ENCODE data around the gene SPN.

- TF ChIP-seq CTCF (conservative IDR thresholded peaks at IDR 0.05 in 1 of 2, IDR thresholded peaks at IDR 0.05 in 1 of 2; ENCODE audit: low read depth in 1 of 2, low read length in 2 of 2) (no peak), EZH2 (IDR thresholded peaks at IDR 0.05; ENCODE audit: low read length, missing control alignments) (no peak)
Observed at GRCh38 chr16:29684679-29685078, 21.6 kb downstream of the SPN start.
